Smooth muscle cell (in vitro differentiated cells): Measurements from ENCODE around the gene RAD1. TPM values are rescaled to one million over a fixed set of nuclear protein-coding genes. Genes with fewer than 3 reads are reported as not detected.
A peak's percentile ranks its signal among the peaks of the same experiment; 100 is the strongest.

Experiments used
- DNase-seq: peaks from one replicate; lab custom pipeline; 2025; ENCODE audit not compliant: unreplicated experiment; lab: John Stamatoyannopoulos, UW
- H2AFZ ChIP-seq: fragments of 200-600 bp; sonication (generic); 2 replicates; pipeline ENCODE4 v1.6.0; 2016; ENCODE audit warnings: antibody characterized with exemption, low read depth, mild to moderate bottlenecking
- H3F3A ChIP-seq: fragments of 200-600 bp; sonication (generic); 2 replicates; pipeline ENCODE4 v1.6.0; 2017; ENCODE audit warnings: antibody characterized with exemption, low read depth
- H3K27ac ChIP-seq: fragments of 200-600 bp; sonication (generic); 2 replicates; pipeline ENCODE4 v1.5.1; 2016; ENCODE audit warnings: low read depth, mild to moderate bottlenecking
- H3K27me3 ChIP-seq: fragments of 200-600 bp; sonication (generic); 2 replicates; pipeline ENCODE4 v1.6.1; 2016; ENCODE audit warnings: low read depth, mild to moderate bottlenecking
- H3K36me3 ChIP-seq: fragments of 200-600 bp; sonication (generic); 2 replicates; pipeline ENCODE4 v1.5.1; 2016; ENCODE audit warnings: low read depth
- H3K4me1 ChIP-seq: fragments of 200-600 bp; sonication (generic); 2 replicates; pipeline ENCODE4 v1.5.1; 2016; ENCODE audit warnings: low read depth
- H3K4me2 ChIP-seq: fragments of 200-600 bp; sonication (generic); 2 replicates; pipeline ENCODE4 v1.6.0; 2016; ENCODE audit warnings: mild to moderate bottlenecking
- H3K4me3 ChIP-seq: fragments of 200-600 bp; sonication (generic); 2 replicates; pipeline ENCODE4 v1.5.1; 2016; ENCODE audit warnings: mild to moderate bottlenecking
- H3K79me2 ChIP-seq: fragments of 200-600 bp; sonication (generic); 2 replicates; pipeline ENCODE4 v1.6.0; 2016; ENCODE audit warnings: low read depth, mild to moderate bottlenecking
- H3K9ac ChIP-seq: fragments of 200-600 bp; sonication (generic); 2 replicates; pipeline ENCODE4 v1.6.0; 2016; ENCODE audit warnings: low read depth
- H3K9me3 ChIP-seq: fragments of 200-600 bp; sonication (generic); replicated peaks from 2 replicates; pipeline ENCODE4 v1.5.1; 2016; ENCODE audit warnings: low read depth
- H4K20me1 ChIP-seq: fragments of 200-600 bp; sonication (generic); 2 replicates; pipeline ENCODE4 v1.6.0; 2016; ENCODE audit warnings: low read depth
- WGBS: methylation state at CpG from one replicate; pipeline ENCODE4 v1.1.7; 2016; ENCODE audit warnings: low lambda C conversion rate; 5-methylcytosine and 5-hydroxymethylcytosine counted together
- polyA plus RNA-seq: library from polyadenylated mRNA; unstranded; fragments of >200 nt; fragmentation: Nextera tagmentation; extraction: Ambion mirVana; gene quantifications from 2 replicates; pipeline ENCODE4 v1.2.1, GENCODE V29; 2016
- total RNA-seq: library from RNA; depleted of rRNA; stranded (reverse); fragments of >200 nt; gene quantifications from 2 replicates; pipeline ENCODE4 v1.2.3, GENCODE V29; 2014
- TF ChIP-seq, protein P1 (sequence below): fragments of 200-600 bp; sonication (generic); IDR thresholded peaks from 2 replicates; pipeline ENCODE4 v1.5.1; 2017; ENCODE audit warnings: borderline replicate concordance, mild to moderate bottlenecking, antibody characterized with exemption; ENCODE audit not compliant: insufficient read depth, poor library complexity, severe bottlenecking

Gene RAD1
- total and polyA plus RNA-seq, 2 experiments from 2014 or later: 14.5 to 26.4 TPM

GRCh38 chr5:34900652-34901051, 14.7 kb downstream of the RAD1 start:
- Histone ChIP-seq H3K9me3 (no peaks in the 10 kb centered on the region), H3K4me2 (no peak overlapping the region), H3K36me3 (no peaks in the 10 kb centered on the region), H3K27ac (no peak overlapping the region), H4K20me1 (no peaks in the 10 kb centered on the region), H3K27me3 (no peaks in the 10 kb centered on the region), H3K79me2 (no peaks in the 10 kb centered on the region), H3K4me1 (no peaks in the 10 kb centered on the region), H2AFZ (no peak overlapping the region), H3F3A (no peaks in the 10 kb centered on the region), H3K9ac (no peak overlapping the region), H3K4me3 (no peak overlapping the region)
- WGBS: 93% methylated on average over 6 of the region's 6 CpGs
- TF ChIP-seq, protein P1, sequence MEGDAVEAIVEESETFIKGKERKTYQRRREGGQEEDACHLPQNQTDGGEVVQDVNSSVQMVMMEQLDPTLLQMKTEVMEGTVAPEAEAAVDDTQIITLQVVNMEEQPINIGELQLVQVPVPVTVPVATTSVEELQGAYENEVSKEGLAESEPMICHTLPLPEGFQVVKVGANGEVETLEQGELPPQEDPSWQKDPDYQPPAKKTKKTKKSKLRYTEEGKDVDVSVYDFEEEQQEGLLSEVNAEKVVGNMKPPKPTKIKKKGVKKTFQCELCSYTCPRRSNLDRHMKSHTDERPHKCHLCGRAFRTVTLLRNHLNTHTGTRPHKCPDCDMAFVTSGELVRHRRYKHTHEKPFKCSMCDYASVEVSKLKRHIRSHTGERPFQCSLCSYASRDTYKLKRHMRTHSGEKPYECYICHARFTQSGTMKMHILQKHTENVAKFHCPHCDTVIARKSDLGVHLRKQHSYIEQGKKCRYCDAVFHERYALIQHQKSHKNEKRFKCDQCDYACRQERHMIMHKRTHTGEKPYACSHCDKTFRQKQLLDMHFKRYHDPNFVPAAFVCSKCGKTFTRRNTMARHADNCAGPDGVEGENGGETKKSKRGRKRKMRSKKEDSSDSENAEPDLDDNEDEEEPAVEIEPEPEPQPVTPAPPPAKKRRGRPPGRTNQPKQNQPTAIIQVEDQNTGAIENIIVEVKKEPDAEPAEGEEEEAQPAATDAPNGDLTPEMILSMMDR: no peak
- no peak for DNase-seq

DNA sequence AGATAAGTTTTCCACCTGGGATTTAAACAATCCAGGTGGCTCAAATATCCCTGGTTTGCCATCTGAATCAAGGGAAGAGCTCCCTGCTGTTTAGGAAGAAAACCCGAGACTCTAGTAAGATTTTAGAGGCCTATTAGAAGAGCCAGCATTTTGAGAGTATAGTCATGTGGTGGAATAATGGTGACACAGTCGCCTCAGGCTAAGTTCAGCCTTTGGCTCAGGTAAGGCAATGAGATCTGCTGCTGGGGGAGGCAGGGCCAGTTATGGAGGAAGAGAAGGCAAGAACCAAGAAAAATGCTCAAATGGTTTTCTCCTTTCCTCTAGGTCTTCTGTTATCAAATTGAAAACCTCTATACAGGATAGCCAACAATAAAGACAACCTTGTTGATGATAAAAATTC, 16.2 kb downstream of the RAD1 start:
- H3F3A ChIP-seq: no peaks in the 10 kb centered on the region

DNA sequence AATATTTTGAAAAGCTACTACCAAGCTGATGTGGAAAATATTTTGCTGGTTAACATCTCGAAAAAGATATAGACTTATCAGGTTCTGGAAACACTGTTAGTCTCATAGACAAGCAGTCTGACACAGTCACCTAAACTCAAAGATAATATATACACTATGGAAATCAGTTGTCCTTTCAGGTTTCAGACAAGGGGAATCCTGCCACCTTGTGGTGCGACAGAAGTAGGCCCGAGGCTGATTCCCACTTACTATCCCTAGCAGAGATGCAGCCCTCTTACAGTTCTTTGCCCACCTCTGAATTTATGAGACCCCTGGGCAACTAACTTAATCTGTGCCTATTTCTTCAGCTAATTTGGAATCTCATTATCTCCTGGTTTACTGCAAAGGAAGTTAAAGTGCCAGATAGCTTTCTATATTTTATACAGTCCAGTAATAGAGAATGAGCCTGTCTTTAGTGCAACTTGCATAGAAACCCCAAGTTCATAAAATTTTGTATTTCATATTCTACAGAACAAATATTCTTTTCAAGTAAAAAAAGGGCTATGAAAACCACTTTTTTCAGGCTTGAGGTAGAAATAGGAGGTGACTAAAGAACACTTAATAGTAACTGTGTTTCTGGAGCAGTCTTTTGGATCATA, 16.9 kb downstream of the RAD1 start:
- Histone ChIP-seq H3K27me3 (no peaks in the 10 kb centered on the region), H3F3A (no peaks in the 10 kb centered on the region), H3K4me1 (no peaks in the 10 kb centered on the region), H3K4me2 (peak overlapping the region; percentile 58), H3K79me2 (no peaks in the 10 kb centered on the region), H4K20me1 (no peaks in the 10 kb centered on the region), H3K9ac (no peak overlapping the region), H2AFZ (no peak overlapping the region), H3K4me3 (no peak overlapping the region), H3K36me3 (no peaks in the 10 kb centered on the region), H3K27ac (peak overlapping the region; percentile 6), H3K9me3 (no peaks in the 10 kb centered on the region)
- DNase-seq: peak; percentile 2
- WGBS: 0% methylated on average over 3 of the region's 3 CpGs
- TF ChIP-seq, protein P1: peak; percentile 90

More for the DNA sequence above, 16.2 kb downstream of the RAD1 start:
- Histone ChIP-seq H3K27ac (peak overlapping the region; percentile 6), H3K79me2 (no peaks in the 10 kb centered on the region), H3K9me3 (no peaks in the 10 kb centered on the region), H3K36me3 (no peaks in the 10 kb centered on the region), H3K4me3 (no peak overlapping the region), H3K9ac (no peak overlapping the region), H3K4me1 (no peaks in the 10 kb centered on the region), H4K20me1 (no peaks in the 10 kb centered on the region), H3K27me3 (no peaks in the 10 kb centered on the region), H3K4me2 (no peak overlapping the region), H2AFZ (no peak overlapping the region)
- 80% methylated on average over 2 of the region's 2 CpGs for WGBS
- no peak for DNase-seq
- TF ChIP-seq, protein P1: no peak

GRCh38 chr5:34897646-34898045, 17.7 kb downstream of the RAD1 start:
- Histone ChIP-seq H2AFZ (no peak overlapping the region), H3K9me3 (no peaks in the 10 kb centered on the region), H3K27ac (no peak overlapping the region), H3K36me3 (no peaks in the 10 kb centered on the region), H3K4me3 (no peak overlapping the region), H3F3A (no peaks in the 10 kb centered on the region), H3K27me3 (no peaks in the 10 kb centered on the region), H3K79me2 (no peaks in the 10 kb centered on the region), H4K20me1 (no peaks in the 10 kb centered on the region), H3K9ac (no peak overlapping the region), H3K4me2 (no peak overlapping the region), H3K4me1 (no peaks in the 10 kb centered on the region)
- no peak for DNase-seq
- TF ChIP-seq, protein P1: no peak
